ENCODE results near the gene APOA5.
"Not testable (repeated sequence)": the region's sequence is repeated elsewhere in the genome, so short reads cannot be mapped to it uniquely, and the experiment has no call there.

Gene APOA5

GRCh38 chr11:116791813-116792143 lies at the start of gene APOA5:
TSS of gene APOA5 (minus strand) at chr11:116791879. CDS start at chr11:116791860, 19 bp downstream.
- no peak for DNase-seq (ENCODE audit: low read depth in 3 of 3, low spot score in 1 of 3)

DNA sequence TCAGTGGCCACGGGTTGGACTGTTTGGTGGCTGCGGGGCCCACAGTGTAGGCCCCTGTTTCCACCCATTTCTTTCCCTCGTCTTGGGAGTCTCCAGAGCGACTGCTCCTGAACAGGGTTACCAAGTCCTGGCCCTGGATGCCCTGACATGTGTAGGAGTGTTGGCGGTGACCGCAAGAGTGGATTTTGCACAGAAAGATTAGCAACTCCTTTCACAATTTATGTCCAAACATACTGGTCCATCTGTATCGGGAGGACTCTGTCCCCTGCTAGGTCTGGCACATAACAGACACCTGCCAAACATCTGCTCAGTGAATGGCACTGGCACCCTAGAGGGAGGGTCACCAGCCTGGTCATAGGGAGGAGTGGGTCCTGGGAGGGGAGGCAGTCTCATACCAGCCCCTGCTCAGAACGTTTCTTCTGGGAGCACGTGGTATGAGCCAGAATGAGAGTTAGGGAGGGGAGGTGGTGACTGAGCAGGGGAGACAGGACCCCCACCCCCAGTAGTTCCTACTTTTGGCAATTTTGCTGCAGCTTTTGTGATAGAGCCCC lies 49.1 kb upstream of the APOA5 start:
- DNase-seq (ENCODE audit: low read depth in 3 of 3, low spot score in 1 of 3), result no peak

DNA sequence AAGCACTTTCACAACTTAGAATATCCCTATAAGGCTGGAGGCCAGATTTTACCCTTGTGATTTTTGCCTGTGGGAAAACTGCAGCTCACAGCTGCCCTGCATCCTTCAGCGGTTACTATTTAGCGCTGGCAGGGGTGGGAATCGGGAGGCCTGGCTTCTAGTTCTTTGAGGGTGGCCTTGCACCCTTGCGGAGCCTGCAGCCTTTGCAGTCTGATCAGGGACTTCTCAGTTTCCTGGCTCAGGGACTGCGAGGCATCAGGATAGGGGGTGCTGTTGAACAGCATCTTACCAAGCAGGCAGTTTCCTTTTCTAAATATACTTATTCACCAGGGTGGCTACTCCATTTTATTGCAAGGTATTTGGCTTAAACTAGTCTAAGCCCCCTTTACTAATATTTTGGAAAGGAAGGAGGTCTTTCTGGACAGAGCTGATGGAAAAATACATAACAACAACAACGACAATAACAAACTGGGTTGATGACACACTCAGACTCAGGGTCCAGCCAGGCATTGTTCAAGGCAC lies 48.6 kb upstream of the APOA5 start:
- no peak for DNase-seq (ENCODE audit: low read depth in 3 of 3, low spot score in 1 of 3)

DNA sequence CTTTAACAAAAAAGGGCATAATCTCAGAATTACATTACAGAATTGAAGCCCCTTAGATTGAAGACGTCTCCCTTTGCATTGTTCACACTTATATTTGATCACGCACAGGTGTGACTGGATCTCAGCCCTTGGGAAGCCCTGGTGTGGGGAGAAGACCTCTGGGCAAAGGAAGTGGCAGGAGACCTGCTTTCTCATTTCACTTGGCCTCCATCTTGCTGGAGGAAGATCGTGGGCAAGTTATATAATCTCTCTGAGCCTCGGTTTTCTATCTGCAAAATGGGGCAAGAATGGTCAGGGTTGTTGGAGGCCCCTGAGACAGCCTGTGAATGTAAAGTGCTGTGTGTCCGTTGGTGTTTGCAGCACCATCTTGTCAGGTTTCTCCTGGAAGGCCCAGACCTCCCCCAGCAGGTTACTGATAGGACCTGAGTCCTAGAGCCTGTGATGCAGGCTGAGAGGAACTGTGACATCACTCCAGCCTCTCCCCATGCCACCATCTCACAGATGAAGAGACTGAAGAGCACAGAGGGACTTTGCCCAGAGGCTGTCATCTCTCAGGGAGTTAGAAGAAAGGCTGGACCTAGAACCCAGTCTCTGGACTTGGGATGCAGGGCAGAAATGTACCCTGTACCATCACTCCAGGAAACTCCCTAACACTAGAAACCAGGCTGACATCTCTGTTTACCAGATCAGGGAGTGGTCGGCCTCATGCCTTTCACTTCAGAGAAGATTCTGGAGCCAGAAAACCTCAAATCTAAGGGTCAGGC lies 46.8 kb upstream of the APOA5 start:
- no peak for DNase-seq (ENCODE audit: low read depth in 3 of 3, low spot score in 1 of 3)

DNA sequence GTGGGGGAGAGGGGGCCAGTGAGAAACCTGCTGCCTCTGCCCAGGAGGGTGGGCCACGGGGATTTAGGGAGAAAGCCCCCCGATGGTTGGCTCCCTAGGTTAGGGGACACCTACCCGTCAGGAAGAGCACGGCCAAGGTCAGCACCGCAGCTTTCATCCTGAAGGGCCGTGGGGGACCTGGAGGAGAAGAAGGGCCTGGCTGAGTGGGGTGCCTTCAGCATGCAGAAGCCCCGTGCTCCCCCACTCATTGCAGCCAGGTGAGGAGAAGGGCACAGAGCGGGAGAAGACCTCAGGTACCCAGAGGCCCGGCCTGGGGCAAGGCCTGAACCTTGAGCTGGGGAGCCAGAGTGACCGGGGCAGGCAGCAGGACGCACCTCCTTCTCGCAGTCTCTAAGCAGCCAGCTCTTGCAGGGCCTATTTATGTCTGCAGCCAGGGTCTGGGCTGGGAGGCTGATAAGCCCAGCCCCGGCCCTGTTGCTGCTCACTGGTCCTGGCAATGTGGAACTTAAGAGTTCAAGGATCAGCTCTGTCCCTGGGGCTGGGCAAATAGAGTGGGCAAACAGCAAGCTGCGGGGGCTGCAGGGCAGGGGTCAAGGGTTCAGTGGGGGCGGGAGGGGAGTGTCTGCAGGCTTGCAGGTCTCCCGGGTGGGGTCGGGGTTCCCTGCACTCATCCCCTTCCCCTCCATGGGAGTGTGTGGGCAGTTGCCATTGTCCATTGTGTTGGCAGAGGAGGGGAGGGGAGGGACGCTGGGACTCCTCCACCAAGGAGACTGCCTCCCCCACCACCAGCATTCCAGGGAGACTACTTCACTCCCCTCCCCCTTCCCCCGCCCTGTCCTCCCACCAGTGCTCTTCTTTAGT lies 45.8 kb upstream of the APOA5 start, which contains the start of gene APOA1:
TSS of gene APOA1 (minus strand) at position 392 of the 861 bp plus-strand sequence. CDS start at position 157, 235 bp downstream.
- DNase-seq (ENCODE audit: low read depth in 3 of 3, low spot score in 1 of 3), result no peak

DNA sequence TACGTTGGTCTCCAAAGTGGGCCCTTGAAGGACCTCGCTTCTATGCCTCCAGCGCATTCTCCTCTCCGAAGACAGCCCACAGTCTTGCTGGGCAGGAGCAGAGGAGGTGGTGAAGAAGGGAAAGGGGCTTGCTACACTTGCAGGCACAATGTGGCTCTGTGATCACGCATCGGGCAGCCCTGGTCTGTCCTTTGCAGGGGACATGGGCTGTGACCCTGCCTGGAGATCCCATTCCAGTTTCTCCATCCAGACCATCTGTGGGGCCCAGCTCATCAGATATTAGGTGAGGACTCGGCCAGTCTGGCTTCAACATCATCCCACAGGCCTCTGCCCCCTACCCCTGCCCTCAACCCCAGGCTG lies 44.9 kb upstream of the APOA5 start:
- no peak for DNase-seq (ENCODE audit: low read depth in 3 of 3, low spot score in 1 of 3)

DNA sequence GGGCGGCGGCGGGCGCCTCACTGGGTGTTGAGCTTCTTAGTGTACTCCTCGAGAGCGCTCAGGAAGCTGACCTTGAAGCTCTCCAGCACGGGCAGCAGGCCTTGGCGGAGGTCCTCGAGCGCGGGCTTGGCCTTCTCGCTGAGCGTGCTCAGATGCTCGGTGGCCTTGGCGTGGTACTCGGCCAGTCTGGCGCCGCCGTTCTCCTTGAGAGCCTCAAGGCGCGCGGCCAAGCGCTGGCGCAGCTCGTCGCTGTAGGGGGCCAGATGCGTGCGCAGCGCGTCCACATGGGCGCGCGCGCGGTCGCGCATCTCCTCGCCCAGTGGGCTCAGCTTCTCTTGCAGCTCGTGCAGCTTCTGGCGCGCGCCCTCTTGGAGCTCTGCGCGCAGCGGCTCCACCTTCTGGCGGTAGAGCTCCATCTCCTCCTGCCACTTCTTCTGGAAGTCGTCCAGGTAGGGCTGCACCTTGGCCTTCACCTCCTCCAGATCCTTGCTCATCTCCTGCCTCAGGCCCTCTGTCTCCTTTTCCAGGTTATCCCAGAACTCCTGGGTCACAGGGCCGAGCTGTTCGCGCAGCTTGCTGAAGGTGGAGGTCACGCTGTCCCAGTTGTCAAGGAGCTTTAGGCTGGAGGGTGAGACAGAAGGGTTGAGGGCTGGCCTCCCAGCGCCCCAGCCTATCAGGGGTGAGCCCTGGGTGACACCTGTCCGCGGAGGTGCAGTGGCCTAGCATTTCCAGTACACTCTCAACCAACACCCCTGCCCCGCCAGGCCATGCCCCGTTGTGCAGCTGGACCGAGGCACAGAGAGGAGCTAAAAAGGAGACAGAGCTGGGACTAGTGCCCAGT lies 44.3 kb upstream of the APOA5 start:
- DNase-seq (ENCODE audit: low read depth in 3 of 3, low spot score in 1 of 3), result peak; percentile 40 to 59 (median 57)

- DNase-seq (ENCODE audit: low read depth in 3 of 3, low spot score in 1 of 3), result no peak
Measured at GRCh38 chr11:116835042-116835772, 43.5 kb upstream of the APOA5 start.

GRCh38 chr11:116834535-116835041 lies 42.9 kb upstream of the APOA5 start:
- DNase-seq (ENCODE audit: low read depth in 3 of 3, low spot score in 1 of 3), result not testable (repeated sequence)

- DNase-seq (ENCODE audit: low read depth in 3 of 3, low spot score in 1 of 3), result no peak
Measured at GRCh38 chr11:116833816-116834534, 42.3 kb upstream of the APOA5 start.

GRCh38 chr11:116833491-116833815 lies 41.8 kb upstream of the APOA5 start:
- no peak for DNase-seq (ENCODE audit: low read depth in 3 of 3, low spot score in 1 of 3)

GRCh38 chr11:116832350-116833290 lies 40.9 kb upstream of the APOA5 start:
- DNase-seq (ENCODE audit: low read depth in 3 of 3, low spot score in 1 of 3), result no peak

- DNase-seq (ENCODE audit: low read depth in 3 of 3, low spot score in 1 of 3), result no peak
Measured at GRCh38 chr11:116831790-116832349, 40.2 kb upstream of the APOA5 start.

GRCh38 chr11:116830184-116830912 lies 38.7 kb upstream of the APOA5 start:
- DNase-seq (ENCODE audit: low read depth in 3 of 3, low spot score in 1 of 3), result no peak

DNA sequence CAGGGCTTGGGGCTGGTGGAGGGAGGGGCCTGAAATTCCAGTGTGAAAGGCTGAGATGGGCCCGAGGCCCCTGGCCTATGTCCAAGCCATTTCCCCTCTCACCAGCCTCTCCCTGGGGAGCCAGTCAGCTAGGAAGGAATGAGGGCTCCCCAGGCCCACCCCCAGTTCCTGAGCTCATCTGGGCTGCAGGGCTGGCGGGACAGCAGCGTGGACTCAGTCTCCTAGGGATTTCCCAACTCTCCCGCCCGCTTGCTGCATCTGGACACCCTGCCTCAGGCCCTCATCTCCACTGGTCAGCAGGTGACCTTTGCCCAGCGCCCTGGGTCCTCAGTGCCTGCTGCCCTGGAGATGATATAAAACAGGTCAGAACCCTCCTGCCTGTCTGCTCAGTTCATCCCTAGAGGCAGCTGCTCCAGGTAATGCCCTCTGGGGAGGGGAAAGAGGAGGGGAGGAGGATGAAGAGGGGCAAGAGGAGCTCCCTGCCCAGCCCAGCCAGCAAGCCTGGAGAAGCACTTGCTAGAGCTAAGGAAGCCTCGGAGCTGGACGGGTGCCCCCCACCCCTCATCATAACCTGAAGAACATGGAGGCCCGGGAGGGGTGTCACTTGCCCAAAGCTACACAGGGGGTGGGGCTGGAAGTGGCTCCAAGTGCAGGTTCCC lies 38.0 kb upstream of the APOA5 start, which contains the start of gene APOC3:
TSS of gene APOC3 (plus strand) at position 383 of the 659 bp plus-strand sequence. CDS start 676 bp downstream, outside the sequence.
- DNase-seq (ENCODE audit: low read depth in 3 of 3, low spot score in 1 of 3), result no peak

DNA sequence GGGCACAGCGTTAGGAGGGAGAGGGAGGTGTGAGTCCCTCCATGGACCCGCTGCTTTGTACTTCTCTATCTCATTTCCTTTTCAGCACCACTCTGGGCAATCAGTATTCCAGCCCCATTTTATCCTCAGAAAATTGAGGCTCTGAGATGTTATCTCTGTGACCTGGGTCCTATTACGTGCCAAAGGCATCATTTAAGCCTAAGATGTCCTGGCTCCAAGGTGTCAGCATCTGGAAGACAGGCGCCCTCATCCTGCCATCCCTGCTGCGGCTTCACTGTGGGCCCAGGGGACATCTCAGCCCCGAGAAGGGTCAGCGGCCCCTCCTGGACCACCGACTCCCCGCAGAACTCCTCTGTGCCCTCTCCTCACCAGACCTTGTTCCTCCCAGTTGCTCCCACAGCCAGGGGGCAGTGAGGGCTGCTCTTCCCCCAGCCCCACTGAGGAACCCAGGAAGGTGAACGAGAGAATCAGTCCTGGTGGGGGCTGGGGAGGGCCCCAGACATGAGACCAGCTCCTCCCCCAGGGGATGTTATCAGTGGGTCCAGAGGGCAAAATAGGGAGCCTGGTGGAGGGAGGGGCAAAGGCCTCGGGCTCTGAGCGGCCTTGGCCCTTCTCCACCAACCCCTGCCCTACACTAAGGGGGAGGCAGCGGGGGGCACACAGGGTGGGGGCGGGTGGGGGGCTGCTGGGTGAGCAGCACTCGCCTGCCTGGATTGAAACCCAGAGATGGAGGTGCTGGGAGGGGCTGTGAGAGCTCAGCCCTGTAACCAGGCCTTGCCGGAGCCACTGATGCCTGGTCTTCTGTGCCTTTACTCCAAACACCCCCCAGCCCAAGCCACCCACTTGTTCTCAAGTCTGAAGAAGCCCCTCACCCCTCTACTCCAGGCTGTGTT lies 37.2 kb upstream of the APOA5 start:
- no peak for DNase-seq (ENCODE audit: low read depth in 3 of 3, low spot score in 1 of 3)
